Posterior cingulate gyrus (tissue), 11 donors: ENCODE results near the gene LNX1.

Experiments
- DNase-seq, 10 donors: peaks; one replicate each; pipeline versions ENCODE4 v3.0.0 to v3.0.0-alpha.2; 2020 to 2021; ENCODE audit warnings: mixed read lengths in 3 of 10
- intact Hi-C: fragments of 100-400 bp; cut with DNase I; formaldehyde crosslinking; loops from one replicate; pipeline ENCODE4 v1.15.1; 2023

Gene LNX1

DNA sequence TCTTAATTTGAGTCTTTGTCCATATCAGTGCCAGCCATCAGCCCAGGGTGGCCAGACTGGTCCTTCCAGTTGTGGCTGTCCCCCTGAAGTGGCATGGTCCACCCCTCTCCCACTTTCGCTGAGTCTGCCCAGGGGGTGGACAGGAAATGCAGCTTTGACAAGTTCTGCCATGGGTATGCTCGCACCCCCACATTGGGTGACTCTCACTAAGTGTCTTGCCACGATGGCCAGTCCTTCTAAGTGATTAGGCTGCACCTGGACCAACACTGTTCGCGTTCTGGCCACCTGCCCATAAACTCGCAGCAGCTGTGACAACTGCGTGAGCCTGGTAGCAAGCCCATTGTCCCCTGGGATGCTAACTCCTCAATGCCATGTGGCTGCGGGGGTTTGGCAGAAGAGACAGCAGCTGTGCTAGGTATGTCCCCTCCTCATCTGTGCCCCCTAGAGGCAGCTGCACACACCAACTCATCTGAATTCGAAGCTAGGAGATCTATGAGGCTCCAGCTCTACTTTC lies 10.0 kb upstream of the LNX1 start:
- peak in 5 of 10 donors; percentile 12 to 84 (median 69) for DNase-seq
- intact Hi-C loops, result no loop called here

DNA sequence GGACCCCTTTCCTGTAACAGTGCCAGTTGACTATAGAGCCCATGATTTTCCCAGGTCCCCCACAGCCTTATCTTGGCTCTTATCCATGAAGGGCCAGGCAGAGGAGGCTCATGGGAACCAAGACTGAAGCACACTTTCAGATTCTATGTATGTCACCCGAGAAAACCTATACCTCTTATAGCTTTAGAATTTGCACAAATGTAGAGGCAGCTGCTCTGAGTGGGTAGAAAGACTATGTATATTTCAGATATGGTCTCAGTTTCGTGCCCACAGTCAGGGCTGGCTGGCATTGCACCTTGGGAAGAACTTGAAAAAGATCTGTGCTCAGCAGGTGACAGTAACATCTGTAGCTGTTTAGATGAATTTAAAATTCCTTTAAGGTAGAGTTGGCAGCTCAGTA lies 8.3 kb upstream of the LNX1 start:
- intact Hi-C loops, result no loop called here
- peak in 4 of 10 donors; percentile 4 to 87 (median 50) for DNase-seq

DNA sequence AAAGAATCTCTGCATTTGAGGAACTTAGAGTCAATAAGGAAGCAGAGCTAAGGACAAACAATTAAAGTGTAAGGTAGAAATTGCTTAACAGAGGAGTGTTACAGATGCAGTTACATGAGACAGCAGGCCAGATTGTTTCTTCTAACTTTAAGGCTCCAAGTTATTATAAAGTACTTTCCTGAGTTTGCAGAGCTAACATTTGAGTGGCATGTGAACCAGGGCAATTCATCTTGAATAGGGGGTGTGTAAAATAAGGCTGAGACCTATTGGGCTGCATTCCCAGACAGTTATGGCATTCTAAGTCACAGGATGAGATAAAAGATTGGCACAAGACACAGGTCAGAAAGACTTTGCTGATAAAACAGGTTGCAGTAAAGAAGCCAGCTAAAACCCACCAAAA lies 7.6 kb upstream of the LNX1 start:
- no peak for DNase-seq
- intact Hi-C loops, result no loop called here

DNA sequence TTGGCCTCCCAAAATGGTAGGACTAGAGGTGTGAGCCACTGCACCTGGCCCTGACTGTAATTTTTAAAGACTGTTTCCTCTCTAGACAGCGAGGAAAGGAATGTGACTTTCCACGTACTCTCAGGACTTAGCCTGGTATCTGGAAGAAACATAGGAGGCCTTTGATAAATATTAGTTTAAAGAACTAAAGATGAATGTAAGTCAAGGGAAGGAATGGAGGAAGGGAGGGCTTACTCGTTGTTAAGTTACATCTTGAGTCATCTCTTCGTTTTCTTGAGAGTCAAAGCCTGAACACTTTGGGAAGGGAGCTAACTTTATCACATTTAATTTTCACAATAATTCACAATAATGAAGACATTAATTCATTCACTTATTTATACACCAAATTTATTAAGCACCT lies 7.2 kb upstream of the LNX1 start:
- DNase-seq, result no peak
- intact Hi-C loops, result no loop called here

DNA sequence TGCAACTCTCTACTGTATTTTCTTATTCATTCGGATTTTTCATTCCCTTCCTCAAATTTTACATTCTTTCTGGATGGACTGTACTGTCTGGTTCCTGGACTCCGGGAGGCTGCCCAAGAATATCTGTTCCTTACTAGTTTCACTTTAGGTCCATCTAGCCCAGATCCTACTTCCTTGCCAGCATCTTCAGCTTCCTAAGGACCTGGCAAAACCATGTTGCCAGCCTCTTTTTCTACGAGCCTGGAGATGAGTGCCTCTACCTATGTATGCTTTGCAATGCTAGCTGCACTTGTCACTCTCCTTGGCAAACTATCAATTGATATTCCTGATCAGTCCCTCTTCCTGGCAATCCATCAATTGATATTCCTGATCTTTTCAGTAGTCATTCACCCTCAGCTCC lies 5.6 kb upstream of the LNX1 start:
- intact Hi-C loops, result no loop called here
- DNase-seq, result no peak

DNA sequence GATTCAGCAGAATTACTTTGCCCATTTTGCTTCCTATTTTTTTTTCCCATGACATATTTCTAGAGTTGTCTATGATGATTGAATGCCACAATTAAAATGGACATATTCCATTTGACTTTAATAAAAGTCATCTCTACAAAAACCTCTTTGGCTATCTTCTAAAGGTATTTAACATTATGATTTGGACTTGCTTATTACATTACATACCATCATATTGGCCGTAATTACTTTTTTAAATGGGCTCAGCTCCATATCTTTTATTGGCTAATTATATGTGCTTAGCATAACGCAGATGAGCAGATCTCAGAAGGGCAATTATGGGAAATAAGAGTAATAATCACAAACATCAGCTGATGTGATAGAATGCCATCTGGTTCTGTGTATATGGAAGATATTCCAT lies 4.5 kb upstream of the LNX1 start:
- no peak for DNase-seq
- intact Hi-C loops, result no loop called here

DNA sequence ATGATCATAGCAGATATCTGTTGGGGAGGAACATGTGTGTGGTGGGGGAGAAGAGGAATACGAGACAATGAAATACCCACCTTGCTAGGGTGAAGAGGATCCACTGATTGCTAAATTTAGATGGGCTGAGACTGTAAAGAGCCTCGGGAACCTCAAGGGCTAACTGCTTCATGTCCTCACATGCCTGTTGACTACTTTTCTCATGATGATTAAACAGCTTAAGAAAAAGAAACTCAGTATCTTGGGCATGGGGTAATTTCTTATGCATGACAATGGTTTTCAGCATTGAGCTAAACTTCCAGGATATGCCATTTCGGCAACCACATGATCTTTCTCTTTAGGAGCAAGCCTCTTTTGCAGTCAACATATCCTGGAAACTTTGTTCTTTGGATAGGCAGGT lies 3.9 kb upstream of the LNX1 start:
- DNase-seq, result no peak
- intact Hi-C loops, result no loop called here

DNA sequence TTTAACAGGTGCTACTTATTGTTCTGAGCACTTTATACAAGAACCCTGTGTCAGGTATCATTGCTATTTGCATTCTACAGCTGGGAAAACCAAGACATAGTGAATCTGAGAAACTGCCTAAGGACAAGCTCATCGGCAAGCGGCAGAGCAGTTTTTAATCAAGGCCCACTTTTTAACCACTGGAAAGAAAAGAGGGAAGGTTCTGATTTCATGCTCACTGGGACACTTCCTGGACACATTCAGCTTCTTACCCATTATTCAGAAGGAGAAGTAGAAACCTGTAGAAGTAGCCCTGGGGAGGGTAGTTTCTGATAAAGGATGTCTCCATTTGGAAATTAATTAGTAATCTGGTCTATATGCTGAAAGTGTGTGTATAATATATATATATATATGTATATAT lies 2.5 kb upstream of the LNX1 start:
- intact Hi-C loops, result no loop called here
- no peak for DNase-seq

DNA sequence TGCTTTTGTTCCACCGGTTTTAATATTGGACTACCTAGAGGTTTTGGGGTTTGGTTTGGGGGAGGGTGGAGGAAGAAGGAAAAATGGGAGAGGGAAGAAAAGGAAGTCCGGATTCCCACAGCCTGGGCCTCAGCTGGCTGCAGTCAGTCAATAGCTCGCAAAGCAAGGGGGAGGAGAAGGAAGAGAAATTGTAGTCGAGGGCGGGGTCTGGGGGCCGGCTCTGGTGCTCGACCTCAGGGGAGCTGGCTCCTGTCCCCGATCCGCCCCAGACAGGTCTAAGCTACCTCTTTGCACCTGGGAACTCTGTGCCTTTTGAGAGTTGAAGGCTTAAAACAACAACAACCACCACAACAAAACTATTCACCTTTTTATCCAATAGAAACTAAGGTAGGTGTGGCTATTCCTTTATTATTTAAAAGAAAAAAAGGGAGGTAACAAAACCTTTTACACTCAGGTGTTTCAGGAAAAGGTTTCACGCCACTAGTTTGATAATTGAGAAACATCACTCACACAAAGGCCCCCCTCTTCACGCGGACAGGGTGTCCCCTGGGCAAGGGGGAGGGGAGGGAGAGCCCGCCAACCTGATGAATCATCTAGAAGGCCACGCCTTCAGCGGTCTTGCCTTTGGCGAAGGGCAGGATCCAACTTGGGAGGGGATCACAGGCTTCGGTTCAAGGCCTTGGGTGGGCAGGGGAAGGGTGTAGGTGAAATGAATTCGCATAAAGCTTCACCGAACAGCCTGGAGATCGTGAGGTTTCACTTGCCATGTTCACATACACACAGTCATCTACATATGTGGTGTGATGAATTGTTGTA lies 1.6 kb upstream of the LNX1 start:
- DNase-seq, result no peak
- intact Hi-C loops, result no loop called here

DNA sequence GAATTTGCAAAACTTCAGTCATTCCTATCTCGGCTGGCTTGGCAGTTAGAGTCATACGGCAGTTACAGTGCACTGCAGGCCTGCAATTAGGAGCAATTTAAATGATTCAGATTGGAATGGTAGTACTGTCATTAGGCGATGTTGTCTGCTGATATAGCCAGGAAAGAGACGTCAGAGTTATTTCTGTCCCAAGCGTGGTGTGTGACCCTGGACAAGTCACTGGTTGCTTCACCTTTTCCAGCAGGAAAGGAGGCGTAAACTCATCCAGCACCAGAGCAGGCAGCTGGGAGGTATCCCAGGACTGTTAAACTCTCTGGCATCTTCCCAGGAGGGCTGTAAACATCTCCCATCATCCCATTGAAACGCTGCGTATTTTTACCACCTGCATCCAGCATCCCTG lies 836 bp upstream of the LNX1 start:
- intact Hi-C loops, result no loop called here
- DNase-seq, result no peak

DNA sequence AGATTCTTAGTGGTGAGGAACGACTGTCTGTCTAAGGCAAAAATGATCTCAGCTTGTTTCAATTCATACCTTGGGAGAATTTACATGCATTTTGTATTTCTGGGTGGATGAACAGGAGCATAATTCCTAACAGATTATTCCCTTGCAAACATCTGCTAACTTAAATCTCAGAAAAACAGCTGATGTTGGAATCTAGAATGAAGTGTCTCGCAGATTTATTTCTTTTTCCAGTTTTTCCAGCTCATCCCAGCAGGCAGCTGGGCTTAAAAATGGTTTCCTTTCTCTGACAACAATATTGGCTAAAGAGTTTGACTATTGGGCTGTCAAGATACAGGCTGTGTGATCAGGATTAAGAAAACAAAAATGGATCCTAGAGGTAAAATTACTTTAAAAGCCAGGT lies 1.1 kb downstream of the LNX1 start:
- no peak for DNase-seq
- intact Hi-C loops, result no loop called here

DNA sequence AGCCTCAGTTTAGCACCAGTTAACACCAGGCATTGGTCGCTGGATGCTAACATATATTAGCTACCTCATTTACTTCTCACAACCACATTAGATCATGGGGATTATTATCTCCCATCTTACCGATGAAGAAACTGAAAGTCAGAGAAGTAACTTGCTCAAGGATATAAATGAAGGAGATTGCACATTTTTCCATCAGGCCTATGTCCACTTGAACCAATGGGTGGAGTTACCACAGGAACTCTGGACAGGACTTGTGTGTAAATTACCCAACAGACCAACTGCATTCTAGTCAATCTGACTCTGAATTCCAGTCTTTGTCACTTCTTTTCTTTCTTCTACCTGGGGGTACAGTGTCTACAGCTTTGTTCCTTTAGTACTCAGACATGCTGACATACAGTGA lies 1.8 kb downstream of the LNX1 start:
- intact Hi-C loops, result no loop called here
- no peak for DNase-seq

DNA sequence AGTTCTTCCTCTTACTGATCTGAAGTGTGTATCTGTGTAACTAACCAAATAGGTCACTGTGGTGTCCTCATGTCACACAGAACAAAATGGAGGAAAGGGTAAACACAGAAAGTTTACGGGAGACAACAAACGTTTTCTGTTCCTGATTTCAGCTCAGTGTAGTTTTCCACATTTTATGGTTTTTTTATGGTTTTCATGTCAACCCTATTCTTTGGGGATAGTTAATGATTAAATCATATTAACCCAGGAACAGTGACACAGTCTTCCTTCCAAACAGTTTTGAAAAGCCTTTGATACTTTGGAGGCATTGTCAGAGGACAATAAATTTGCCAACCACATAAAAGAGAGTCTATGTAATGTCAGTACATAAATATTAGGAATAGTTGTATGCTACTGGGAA lies 4.2 kb downstream of the LNX1 start:
- DNase-seq, result no peak
- intact Hi-C loops, result no loop called here

DNA sequence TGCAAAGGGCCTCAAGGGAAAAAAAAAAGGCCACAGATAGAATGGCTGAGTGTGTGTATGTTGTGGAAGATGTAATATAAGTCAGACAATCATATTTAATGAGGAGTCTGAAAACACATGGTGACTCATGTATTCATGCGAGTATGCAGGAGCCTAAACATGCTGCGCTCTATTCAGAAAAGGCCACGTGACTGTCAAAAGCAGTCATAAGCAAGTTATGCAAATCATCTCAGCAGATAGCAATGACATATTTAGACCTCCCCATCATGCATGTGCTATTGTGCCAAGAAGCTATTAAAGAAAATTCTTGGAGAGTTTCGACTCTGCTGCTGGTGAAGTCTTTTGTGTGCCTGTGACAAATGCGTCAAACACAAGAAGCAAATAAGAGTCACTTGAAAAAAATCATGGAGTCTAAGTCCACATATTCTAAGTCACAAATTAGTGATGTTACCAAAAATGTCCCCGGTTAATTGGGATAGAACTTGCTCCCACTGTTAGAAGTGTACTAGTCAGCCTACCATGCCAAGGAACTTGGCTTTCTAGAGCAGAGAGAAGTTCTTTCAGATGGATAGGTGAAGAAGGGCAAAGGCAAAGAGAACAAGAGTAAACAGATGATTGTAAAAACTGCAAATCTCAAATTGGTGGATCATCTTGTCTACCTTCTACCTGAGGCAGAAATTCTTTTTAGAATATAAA lies 5.0 kb downstream of the LNX1 start:
- intact Hi-C loops, result no loop called here
- DNase-seq, result no peak

DNA sequence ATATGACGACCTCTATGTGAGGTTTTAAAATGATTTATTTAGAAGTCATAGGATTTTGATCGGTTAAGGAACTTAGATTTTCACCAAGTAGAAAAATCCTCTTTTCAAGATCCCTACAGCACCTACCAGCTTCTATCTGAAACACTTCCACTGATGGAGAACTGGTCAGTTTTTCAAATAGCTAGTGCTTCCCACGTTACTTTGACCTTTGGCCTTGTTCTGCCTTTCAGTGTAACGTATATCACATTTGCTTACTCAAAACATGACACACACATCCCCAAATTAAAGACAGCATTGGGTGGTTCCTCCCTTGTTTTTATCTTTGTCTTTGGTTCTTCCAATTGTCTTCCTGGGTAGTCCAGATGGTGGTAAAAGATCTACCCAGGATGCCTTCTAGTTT lies 6.6 kb downstream of the LNX1 start:
- intact Hi-C loops, result no loop called here
- DNase-seq, result no peak

DNA sequence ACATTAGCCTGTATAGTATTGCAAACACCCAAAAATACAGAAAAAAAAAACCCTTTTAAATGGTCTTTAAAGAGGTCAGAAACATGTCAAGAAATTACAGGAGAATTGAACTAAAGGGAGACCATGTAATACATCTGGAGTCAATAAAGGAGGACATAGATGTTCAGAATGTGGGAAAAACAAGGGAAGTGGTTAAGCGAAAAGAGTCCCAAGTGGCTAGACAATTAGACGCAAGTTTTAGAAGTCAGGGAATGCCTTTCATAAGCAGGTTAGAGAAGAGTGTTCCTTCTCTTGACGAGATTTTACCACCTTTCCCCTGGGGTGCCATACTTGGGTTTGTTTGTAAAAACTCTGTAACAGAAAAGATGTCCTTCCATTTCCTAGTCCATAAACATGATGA lies 7.8 kb downstream of the LNX1 start:
- intact Hi-C loops, result no loop called here

DNA sequence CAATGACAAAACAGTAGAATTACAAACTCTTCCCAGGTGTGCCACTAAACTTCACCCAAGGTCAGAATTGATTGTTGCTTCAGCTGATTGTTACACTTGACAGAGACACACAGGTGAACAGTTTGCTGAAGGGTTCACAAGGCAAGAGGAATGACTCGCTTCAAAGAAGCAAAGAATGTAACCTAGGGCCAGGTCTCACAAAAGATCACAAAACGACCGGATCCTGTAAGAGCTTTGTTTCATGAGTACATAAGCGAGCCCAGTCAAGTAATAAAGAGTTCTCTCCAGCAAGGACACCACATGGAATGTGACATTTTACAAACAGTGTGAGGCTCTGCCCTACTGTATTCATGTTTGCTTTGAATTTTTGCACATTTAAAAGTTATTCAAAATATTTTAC lies 9.1 kb downstream of the LNX1 start:
- DNase-seq, result no peak
- intact Hi-C loops, result no loop called here

More for the DNA sequence above, 7.8 kb downstream of the LNX1 start:
- no peak for DNase-seq

DNA sequence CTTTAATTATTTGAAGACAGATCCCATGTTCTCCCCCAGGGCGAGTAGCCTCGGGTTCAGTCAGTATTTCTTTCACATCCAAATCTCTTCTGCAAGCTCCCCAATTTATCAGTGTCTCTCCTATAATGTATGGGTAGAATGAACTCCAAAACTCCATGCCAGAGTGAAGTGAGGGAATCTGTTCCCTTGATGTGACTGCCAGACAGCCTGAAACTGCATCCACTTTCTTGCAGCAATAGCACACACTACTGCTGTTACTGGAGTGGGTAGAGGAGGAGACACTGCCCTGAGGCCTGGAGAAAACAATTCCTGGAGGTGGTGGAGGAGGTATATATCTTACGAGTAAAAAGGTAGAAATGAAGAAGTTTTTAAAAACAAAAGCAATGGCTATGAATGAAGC lies 11.0 kb downstream of the LNX1 start:
- no peak for DNase-seq
- intact Hi-C loops, result no loop called here

DNA sequence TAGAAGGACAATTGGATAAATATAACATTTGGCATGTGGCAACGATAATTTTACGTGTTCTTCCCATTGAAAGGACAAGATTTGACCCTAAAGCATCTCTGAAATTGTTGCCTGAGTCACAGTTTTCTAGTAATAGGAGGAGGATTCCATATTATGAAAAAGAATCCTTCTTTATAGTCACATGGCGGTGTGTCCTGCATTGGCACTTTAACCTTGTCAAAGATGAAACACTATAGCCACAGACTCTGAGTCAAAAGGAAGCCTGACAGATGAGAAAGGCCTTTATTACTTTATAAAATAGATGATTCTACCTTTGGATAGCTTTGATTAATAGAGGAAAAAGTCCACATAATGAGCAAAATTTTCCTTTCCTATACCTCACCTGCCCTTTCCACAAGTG lies 11.5 kb downstream of the LNX1 start:
- intact Hi-C loops, result no loop called here
- no peak for DNase-seq

DNA sequence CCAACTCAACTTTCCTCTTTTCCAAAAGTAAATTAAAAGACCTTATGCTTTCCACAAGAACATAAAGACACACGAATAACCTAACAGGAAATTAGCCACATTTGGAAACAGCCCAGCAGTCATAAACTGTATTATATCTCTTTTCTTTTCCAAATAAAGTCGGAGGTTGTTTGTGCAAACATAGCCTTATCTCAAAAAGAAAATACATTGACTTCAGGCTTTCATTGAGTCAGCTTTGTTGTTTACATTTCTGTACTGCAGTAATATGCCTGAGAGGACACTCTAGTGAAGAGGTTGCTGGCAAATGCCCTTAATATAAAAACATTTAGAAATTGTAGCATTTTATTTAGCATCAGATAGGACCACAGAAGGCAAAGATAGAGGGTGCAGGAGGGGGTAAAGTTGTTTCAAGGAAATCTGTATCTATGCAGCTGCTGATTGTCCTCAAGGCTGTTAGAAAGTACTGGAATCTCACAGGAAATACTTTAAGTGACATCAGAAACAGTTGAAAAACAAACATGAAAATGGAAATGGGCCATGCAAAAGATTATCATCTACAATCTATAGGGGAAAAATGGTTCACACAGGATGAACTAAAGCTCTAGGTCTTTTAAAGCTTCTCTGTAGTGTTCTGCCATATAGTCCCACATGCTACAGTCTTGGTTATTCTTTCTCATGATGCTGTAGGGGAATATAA lies 14.5 kb downstream of the LNX1 start:
- intact Hi-C loops, result no loop called here
- no peak for DNase-seq

DNA sequence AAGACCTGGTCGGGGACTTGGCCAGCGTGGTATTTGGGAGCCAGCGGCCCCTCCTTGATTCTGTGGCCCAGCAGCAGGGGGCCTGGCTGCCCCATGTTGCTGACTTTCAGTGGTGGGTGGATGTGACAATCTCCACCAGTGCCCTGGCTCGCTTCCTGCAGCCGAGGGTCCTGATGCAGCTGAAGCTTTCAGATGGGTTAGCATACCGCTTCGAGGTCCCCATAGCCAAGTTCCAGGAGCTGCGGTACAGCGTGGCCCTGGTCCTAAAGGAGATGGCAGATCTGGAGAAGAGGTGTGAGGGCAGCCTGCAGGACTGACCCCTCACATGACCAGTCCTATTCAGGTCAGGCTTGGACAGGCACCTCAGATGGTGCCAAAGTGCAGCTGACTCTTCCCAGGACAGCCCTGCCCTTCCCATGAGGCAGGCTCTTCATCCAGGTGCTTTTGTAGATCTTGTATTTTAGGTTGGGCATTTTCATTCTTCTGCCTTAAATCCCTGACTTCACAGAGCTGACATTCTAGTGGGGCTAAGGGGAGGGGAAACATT lies 15.1 kb downstream of the LNX1 start:
- DNase-seq, result peak in 1 of 10 donors; percentile 58
- intact Hi-C loops, result no loop called here
